IMR-90 (cell line): ENCODE data around the gene NOP9. TPM values are rescaled to one million over a fixed set of nuclear protein-coding genes. Genes with fewer than 3 reads are reported as not detected.

Source experiments
- ATAC-seq: fragments of 200-7000 bp; cut with Tn5 transposase; 2 replicates; pipeline ENCODE4 v1.9.1; 2020; ENCODE audit warnings: low read depth, mild to moderate bottlenecking, moderate library complexity
- BruUV-seq: library from RNA; stranded (reverse); fragments of 400-500 nt; replicated peaks from 2 replicates; lab custom pipeline; 2021; lab: Mats Ljungman, UMichigan
- CTCF ChIA-PET: fragments of 300-600 bp; formaldehyde crosslinking; extraction: SDS; loops from one replicate; lab custom pipeline; 2021; ENCODE audit warnings: antibody characterized with exemption; lab: Yijun Ruan, JAX
- POLR2A ChIA-PET: fragments of 300-600 bp; sonication (Branson Sonifier 250); formaldehyde crosslinking; loops from one replicate; lab custom pipeline; 2022; ENCODE audit warnings: antibody characterized with exemption; ENCODE audit not compliant: unreplicated experiment; lab: Charles Lee
- DNase-seq: peaks from one replicate; pipeline ENCODE4 v3.0.0; 2013
- H2AFZ ChIP-seq: replicated peaks from 2 replicates; pipeline ENCODE3; 2013; ENCODE audit warnings: low read length, mild to moderate bottlenecking; ENCODE audit not compliant: poor library complexity
- H2AK5ac ChIP-seq: 2 replicates; pipeline ENCODE4 v1.6.1; 2013; ENCODE audit warnings: low read depth, low read length, inconsistent platforms
- H2AK9ac ChIP-seq: replicated peaks from 2 replicates; pipeline ENCODE3; 2013; ENCODE audit warnings: mild to moderate bottlenecking, low read depth, low read length, moderate library complexity; ENCODE audit not compliant: poor library complexity
- H2BK120ac ChIP-seq: 2 replicates; pipeline ENCODE4 v1.6.1; 2013; ENCODE audit warnings: low read depth, low read length, inconsistent platforms
- H2BK15ac ChIP-seq: 3 replicates; pipeline ENCODE4 v1.6.1; 2013; ENCODE audit warnings: low read depth, low read length, inconsistent platforms
- H2BK20ac ChIP-seq: 2 replicates; pipeline ENCODE4 v1.6.1; 2013; ENCODE audit warnings: low read depth, mild to moderate bottlenecking, inconsistent platforms, low read length, moderate library complexity
- H2BK5ac ChIP-seq: 2 replicates; pipeline ENCODE4 v1.6.1; 2013; ENCODE audit warnings: mild to moderate bottlenecking, low read depth, low read length, inconsistent platforms; ENCODE audit not compliant: poor library complexity, severe bottlenecking
- H3K14ac ChIP-seq: replicated peaks from 2 replicates; pipeline ENCODE4 v1.6.1; 2013; ENCODE audit warnings: low read depth, low read length, inconsistent platforms
- H3K18ac ChIP-seq: 2 replicates; pipeline ENCODE4 v1.6.1; 2013; ENCODE audit warnings: low read depth, low read length, control low read depth
- H3K23ac ChIP-seq: 2 replicates; pipeline ENCODE4 v1.6.1; 2013; ENCODE audit warnings: low read depth, low read length, inconsistent platforms
- H3K27ac ChIP-seq: 2 replicates; pipeline ENCODE4 v1.5.1; 2013; ENCODE audit warnings: mild to moderate bottlenecking, control low read depth, low read length; ENCODE audit not compliant: insufficient read depth
- H3K27me3 ChIP-seq: 2 replicates; pipeline ENCODE4 v1.6.1; 2013; ENCODE audit warnings: low read length; ENCODE audit not compliant: control insufficient read depth, insufficient read depth
- H3K36me3 ChIP-seq: 2 replicates; pipeline ENCODE4 v1.6.1; 2013; ENCODE audit warnings: low read length, mixed read lengths; ENCODE audit not compliant: control insufficient read depth, insufficient read depth
- H3K4ac ChIP-seq: 2 replicates; pipeline ENCODE4 v1.6.1; 2013; ENCODE audit warnings: low read depth, low read length, inconsistent platforms
- H3K4me1 ChIP-seq: 2 replicates; pipeline ENCODE4 v1.6.1; 2013; ENCODE audit warnings: low read length, mixed read lengths; ENCODE audit not compliant: control insufficient read depth, insufficient read depth
- H3K4me2 ChIP-seq: 2 replicates; pipeline ENCODE4 v1.6.1; 2013; ENCODE audit warnings: low read depth, mild to moderate bottlenecking, control low read depth, low read length, moderate library complexity
- H3K4me3 ChIP-seq: 2 replicates; pipeline ENCODE4 v1.5.1; 2013; ENCODE audit warnings: low read depth, mild to moderate bottlenecking, control low read depth, low read length, moderate library complexity; ENCODE audit not compliant: insufficient read depth
- H3K56ac ChIP-seq: 2 replicates; pipeline ENCODE4 v1.6.1; 2013; ENCODE audit warnings: low read length, inconsistent platforms; ENCODE audit not compliant: insufficient read depth; ENCODE audit errors: extremely low read depth
- H3K79me1 ChIP-seq, 2 experiments: 2 replicates each; pipeline ENCODE4 v1.6.1; 2013; ENCODE audit warnings: low read length in 2 of 2, inconsistent platforms in 1 of 2, low read depth in 1 of 2
- H3K9ac ChIP-seq: 2 replicates; pipeline ENCODE4 v1.6.1; 2013; ENCODE audit warnings: low read depth, low read length, control low read depth
- H3K9me1 ChIP-seq: 2 replicates; pipeline ENCODE4 v1.6.1; 2013; ENCODE audit warnings: low read length, inconsistent platforms; ENCODE audit not compliant: insufficient read depth
- H3K9me3 ChIP-seq: 2 replicates; pipeline ENCODE4 v1.6.1; 2013; ENCODE audit warnings: low read length; ENCODE audit not compliant: control insufficient read depth, insufficient read depth
- H4K20me1 ChIP-seq: 2 replicates; pipeline ENCODE4 v1.6.1; 2013; ENCODE audit warnings: low read length, inconsistent platforms; ENCODE audit not compliant: insufficient read depth
- H4K5ac ChIP-seq: 2 replicates; pipeline ENCODE4 v1.6.1; 2013; ENCODE audit warnings: mild to moderate bottlenecking, low read depth, low read length, control low read depth
- H4K8ac ChIP-seq, 2 experiments: 2 replicates each; pipeline ENCODE4 v1.6.1; 2013; ENCODE audit warnings: low read depth in 2 of 2, low read length in 2 of 2, control low read depth in 1 of 2, inconsistent platforms in 1 of 2
- H4K91ac ChIP-seq: 2 replicates; pipeline ENCODE4 v1.6.1; 2013; ENCODE audit warnings: low read depth, low read length, inconsistent platforms; ENCODE audit not compliant: insufficient read depth
- BHLHE40 ChIP-seq: fragments of 150-350 bp; IDR thresholded peaks from 2 replicates; pipeline ENCODE4 v1.6.1; 2016; ENCODE audit warnings: mild to moderate bottlenecking, low read depth, low read length
- MXI1 ChIP-seq: IDR thresholded peaks from 2 replicates; pipeline ENCODE4 v1.6.1; 2012; ENCODE audit warnings: low read depth, mild to moderate bottlenecking, low read length, moderate library complexity, borderline replicate concordance
- RAD21 ChIP-seq: IDR thresholded peaks from 2 replicates; pipeline ENCODE4 v1.6.1; 2012; ENCODE audit warnings: low read length, improper control_type of control experiment
- WGBS, 2 experiments: methylation state at CpG; one replicate each; pipeline versions ENCODE4 v1.1.5 to v1.1.7; 2013; ENCODE audit warnings: missing lambda C conversion rate in 2 of 2; ENCODE audit not compliant: insufficient read length in 1 of 2; ENCODE audit errors: extremely low coverage in 2 of 2; 5-methylcytosine and 5-hydroxymethylcytosine counted together
- dilution Hi-C: fragments of 300-500 bp; cut with HindIII; formaldehyde crosslinking; loops from one replicate; pipeline ENCODE4 v1.14.3; 2018; ENCODE audit warnings: low sequenced_read_pairs; ENCODE audit not compliant: unreplicated experiment
- in situ Hi-C: fragments of 300-500 bp; cut with MboI; formaldehyde crosslinking; loops from 3 replicates; pipeline ENCODE4 v1.14.3; 2019; ENCODE audit warnings: low sequenced_read_pairs, inconsistent platforms, mixed read lengths
- intact Hi-C: fragments of 100-400 bp; cut with micrococcal nuclease; formaldehyde crosslinking; loops from 2 replicates; pipeline ENCODE4 v1.10.0; 2022
- polyA plus RNA-seq, 3 experiments: library from polyadenylated mRNA; depleted of rRNA; stranded (reverse); fragments of >200 nt; gene quantifications; 2 replicates each; pipeline ENCODE4 v1.2.3, GENCODE V29; 2012; ENCODE audit warnings: low replicate concordance in 1 of 3
- total RNA-seq: library from RNA; depleted of rRNA; stranded (reverse); fragments of >200 nt; gene quantifications from 2 replicates; pipeline ENCODE4 v1.2.3, GENCODE V29; 2012

NOP9 gene
- total and polyA plus RNA-seq, 2 of the 4 experiments (the other 2 are of a cell fraction) = 11.8 to 25.8 TPM

- DNase-seq = no peak
- CTCF ChIA-PET = interaction anchor here (2.1 kb wide), 1 partner anchor 16 kb away, joined by 5 read pairs; the partner anchor contains the start of gene CIDEB
- H3K18ac ChIP-seq = no peak overlapping the region
- no peak overlapping the region for H3K27ac ChIP-seq
- no peak overlapping the region for H2BK20ac ChIP-seq
- H3K4me3 ChIP-seq = no peak overlapping the region
- H3K14ac ChIP-seq = no peak overlapping the region
- ATAC-seq = no peak
- no peak overlapping the region for H3K23ac ChIP-seq
- no peaks in the 10 kb centered on the region for H3K27me3 ChIP-seq
- TF ChIP-seq MXI1 (no peak), BHLHE40 (no peak), RAD21 (no peak)
- no peaks in the 10 kb centered on the region for H3K9me1 ChIP-seq
- no TSS peak for BruUV-seq
- H3K79me1 ChIP-seq = 0 out of 4 replicates have a peak, but pooled peaks cover 2 to 10% of the 10 kb centered on the region in 2 experiments
- H4K5ac ChIP-seq = no peak overlapping the region
- dilution Hi-C loops (no loop called here), intact Hi-C loops (loop anchor here (10.0 kb wide), 1 partner anchor 307 kb away; the partner anchor contains the start of gene DHRS4L2), in situ Hi-C loops (no loop called here)
- POLR2A ChIA-PET = no interaction called here
- H4K8ac ChIP-seq = no peak overlapping the region
- no peak overlapping the region for H2BK5ac ChIP-seq
- no peaks in the 10 kb centered on the region for H4K20me1 ChIP-seq
- no peaks in the 10 kb centered on the region for H3K9me3 ChIP-seq
- H2BK120ac ChIP-seq = no peak overlapping the region
- H2AK5ac ChIP-seq = no peak overlapping the region
- no peak overlapping the region for H3K4ac ChIP-seq
- H4K91ac ChIP-seq = no peak overlapping the region
- no peak overlapping the region for H2AK9ac ChIP-seq
- H2BK15ac ChIP-seq = no peak overlapping the region
- H3K36me3 ChIP-seq = peaks cover 28% of the 10 kb centered on the region
- peaks cover 3% of the 10 kb centered on the region for H3K4me1 ChIP-seq
- no peak overlapping the region for H3K4me2 ChIP-seq
- no peak overlapping the region for H2AFZ ChIP-seq
- no peak overlapping the region for H3K9ac ChIP-seq
- no peak overlapping the region for H3K56ac ChIP-seq
- no CpG with 5 or more reads among the region's 11 CpGs for WGBS, 2 experiments
Observed at GRCh38 chr14:24292118-24292807, 7.4 kb upstream of the NOP9 start.
